Neural progenitor cell (in vitro differentiated cells): ENCODE data around the gene NCKAP5L. TPM values are rescaled to one million over a fixed set of nuclear protein-coding genes. Genes with fewer than 3 reads are reported as not detected.

Source experiments
- DNase-seq: peaks from one replicate; pipeline ENCODE4 v3.0.0-alpha.2; 2016; ENCODE audit warnings: low spot score
- H2AFZ ChIP-seq: fragments of 200-600 bp; sonication (generic); replicated peaks from 2 replicates; pipeline ENCODE4 v1.6.1; 2016; ENCODE audit warnings: antibody characterized with exemption
- H3F3A ChIP-seq: fragments of 200-600 bp; sonication (generic); 2 replicates; pipeline ENCODE4 v1.6.1; 2016; ENCODE audit warnings: antibody characterized with exemption, low read depth
- H3K27ac ChIP-seq: fragments of 200-600 bp; sonication (generic); 2 replicates; pipeline ENCODE4 v1.5.1; 2016; ENCODE audit warnings: mild to moderate bottlenecking
- H3K27me3 ChIP-seq: fragments of 200-600 bp; sonication (generic); 2 replicates; pipeline ENCODE4 v1.6.1; 2016; ENCODE audit warnings: mild to moderate bottlenecking, moderate library complexity
- H3K36me3 ChIP-seq: fragments of 200-600 bp; sonication (generic); 2 replicates; pipeline ENCODE4 v1.5.1; 2016
- H3K4me1 ChIP-seq: fragments of 200-600 bp; sonication (generic); 2 replicates; pipeline ENCODE4 v1.6.1; 2016; ENCODE audit warnings: mixed run types
- H3K4me2 ChIP-seq: fragments of 200-600 bp; sonication (generic); 2 replicates; pipeline ENCODE4 v1.6.1; 2016
- H3K4me3 ChIP-seq: fragments of 200-600 bp; sonication (generic); 2 replicates; pipeline ENCODE4 v1.5.1; 2016
- H3K79me2 ChIP-seq: fragments of 200-600 bp; sonication (generic); 2 replicates; pipeline ENCODE4 v1.6.1; 2016; ENCODE audit warnings: low read depth
- H3K9ac ChIP-seq: fragments of 200-600 bp; sonication (generic); 2 replicates; pipeline ENCODE4 v1.6.1; 2016
- H3K9me3 ChIP-seq: fragments of 200-600 bp; sonication (generic); 2 replicates; pipeline ENCODE4 v1.5.1; 2016; ENCODE audit warnings: low read depth
- H4K20me1 ChIP-seq: fragments of 200-600 bp; sonication (generic); 2 replicates; pipeline ENCODE4 v1.6.1; 2016; ENCODE audit warnings: low read depth
- H3K27ac Mint-ChIP-seq: 3 replicates; pipeline ENCODE4 v1.8.0; 2021; ENCODE audit warnings: mixed read lengths
- H3K27me3 Mint-ChIP-seq: 2 replicates; pipeline ENCODE4 v1.8.0; 2022; ENCODE audit warnings: low read depth, mild to moderate bottlenecking, inconsistent platforms, moderate library complexity, mixed read lengths; ENCODE audit not compliant: insufficient read depth
- H3K36me3 Mint-ChIP-seq: 3 replicates; pipeline ENCODE4 v1.8.0; 2021; ENCODE audit warnings: mixed read lengths
- H3K4me1 Mint-ChIP-seq: 3 replicates; pipeline ENCODE4 v1.8.0; 2021; ENCODE audit warnings: mixed read lengths
- H3K4me3 Mint-ChIP-seq: 3 replicates; pipeline ENCODE4 v1.8.0; 2021; ENCODE audit warnings: mild to moderate bottlenecking, moderate library complexity, mixed read lengths
- H3K9me3 Mint-ChIP-seq: 3 replicates; pipeline ENCODE4 v1.8.0; 2020; ENCODE audit warnings: mixed read lengths
- CTCF ChIP-seq: fragments of 200-600 bp; sonication (generic); IDR thresholded peaks from 2 replicates; pipeline ENCODE4 v1.5.1; 2017; ENCODE audit warnings: antibody characterized with exemption, mild to moderate bottlenecking
- EZH2 ChIP-seq: fragments of 200-600 bp; sonication (generic); IDR thresholded peaks from 2 replicates; pipeline ENCODE4 v1.6.1; 2017; ENCODE audit warnings: antibody characterized with exemption, mild to moderate bottlenecking, moderate library complexity
- EZH2phosphoT487 ChIP-seq: fragments of 200-600 bp; sonication (generic); IDR thresholded peaks from 2 replicates; pipeline ENCODE4 v1.6.1; 2017; ENCODE audit warnings: antibody characterized with exemption
- total RNA-seq: library from RNA; depleted of rRNA; stranded (reverse); fragments of >200 nt; gene quantifications from 2 replicates; pipeline ENCODE4 v1.2.3, GENCODE V29; 2015; ENCODE audit warnings: low replicate concordance

NCKAP5L gene
- total RNA-seq, 1 donor from 2014 or later = 5.6 TPM

GRCh38 chr12:49843876-49844437, 15.7 kb upstream of the NCKAP5L start:
- H3K27ac Mint-ChIP-seq = no peak overlapping the region
- H3K79me2 ChIP-seq = peaks cover 12% of the 10 kb centered on the region
- TF ChIP-seq CTCF (no peak), EZH2 (no peak), EZH2phosphoT487 (no peak)
- H2AFZ ChIP-seq = no peak overlapping the region
- peaks cover 21% of the 10 kb centered on the region for H3K4me1 Mint-ChIP-seq
- H3K36me3 Mint-ChIP-seq = peaks cover 2% of the 10 kb centered on the region
- no peak overlapping the region for H3K4me3 ChIP-seq
- peaks cover 32% of the 10 kb centered on the region for H3F3A ChIP-seq
- H3K4me1 ChIP-seq = peaks cover 10% of the 10 kb centered on the region
- peaks cover 3% of the 10 kb centered on the region for H3K27me3 Mint-ChIP-seq
- H3K4me2 ChIP-seq = no peak overlapping the region
- no peaks in the 10 kb centered on the region for H3K36me3 ChIP-seq
- no peak overlapping the region for H3K9ac ChIP-seq
- H3K9me3 Mint-ChIP-seq = no peaks in the 10 kb centered on the region
- H4K20me1 ChIP-seq = peaks cover 4% of the 10 kb centered on the region
- peak overlapping the region; percentile 97 for H3K4me3 Mint-ChIP-seq
- DNase-seq = no peak
- no peaks in the 10 kb centered on the region for H3K9me3 ChIP-seq
- H3K27ac ChIP-seq = no peak overlapping the region
- peaks cover 3% of the 10 kb centered on the region for H3K27me3 ChIP-seq

GRCh38 chr12:49843411-49843810, 15.2 kb upstream of the NCKAP5L start:
- Histone ChIP-seq H3K27me3 (peaks cover 3% of the 10 kb centered on the region), H4K20me1 (peaks cover 4% of the 10 kb centered on the region), H3F3A (peaks cover 28% of the 10 kb centered on the region), H3K9me3 (no peaks in the 10 kb centered on the region), H3K27ac (no peak overlapping the region), H3K79me2 (peaks cover 12% of the 10 kb centered on the region), H3K9ac (no peak overlapping the region), H3K36me3 (no peaks in the 10 kb centered on the region), H2AFZ (peak overlapping the region; percentile 75), H3K4me1 (peaks cover 10% of the 10 kb centered on the region), H3K4me3 (peak overlapping the region; percentile 64), H3K4me2 (peak overlapping the region; percentile 93)
- peaks cover 21% of the 10 kb centered on the region for H3K4me1 Mint-ChIP-seq
- H3K27ac Mint-ChIP-seq = peak overlapping the region; percentile 90
- DNase-seq = no peak
- H3K9me3 Mint-ChIP-seq = no peaks in the 10 kb centered on the region
- TF ChIP-seq CTCF (no peak), EZH2 (peak; percentile 12)
- peak overlapping the region; percentile 97 for H3K4me3 Mint-ChIP-seq
- peaks cover 3% of the 10 kb centered on the region for H3K27me3 Mint-ChIP-seq
- H3K36me3 Mint-ChIP-seq = peaks cover 2% of the 10 kb centered on the region

GRCh38 chr12:49842519-49843352, 14.5 kb upstream of the NCKAP5L start, which contains the start of gene BCDIN3D:
BCDIN3D (minus strand) TSS chr12:49843106; CDS start chr12:49843087, 19 bp downstream.
- peak within 1 kb of the TSS; percentile 64 for H3K4me3 ChIP-seq
- H3K27me3 Mint-ChIP-seq = peaks cover 5% of the 10 kb centered on the region
- peaks cover 21% of the 10 kb centered on the region for H3K4me1 Mint-ChIP-seq
- no peaks in the 10 kb centered on the region for H3K9me3 Mint-ChIP-seq
- H3K27ac Mint-ChIP-seq = peak within 1 kb of the TSS; percentile 90
- no peaks in the 10 kb centered on the region for H3K9me3 ChIP-seq
- H3K4me1 ChIP-seq = peaks cover 10% of the 10 kb centered on the region
- DNase-seq = peak; percentile 84
- peak within 1 kb of the TSS; percentile 97 for H3K4me3 Mint-ChIP-seq
- H3F3A ChIP-seq = peaks cover 28% of the 10 kb centered on the region
- H3K9ac ChIP-seq = peak within 1 kb of the TSS; percentile 33
- peaks cover 4% of the 10 kb centered on the region for H4K20me1 ChIP-seq
- peaks cover 12% of the 10 kb centered on the region for H3K79me2 ChIP-seq
- TF ChIP-seq EZH2phosphoT487 = peak; percentile 30
- no peak for TF ChIP-seq CTCF
- peak; percentile 53 for TF ChIP-seq EZH2
- H3K27ac ChIP-seq = peak within 1 kb of the TSS; percentile 6
- no peaks in the 10 kb centered on the region for H3K27me3 ChIP-seq
- peak within 1 kb of the TSS; percentile 93 for H3K4me2 ChIP-seq
- peaks cover 2% of the 10 kb centered on the region for H3K36me3 Mint-ChIP-seq
- no peaks in the 10 kb centered on the region for H3K36me3 ChIP-seq
- H2AFZ ChIP-seq = peak within 1 kb of the TSS; percentile 75
